Nephron (organoid): ENCODE measurements around the gene ARL5A.

Experiments used
- H3K27ac Mint-ChIP-seq, 3 experiments: 2 replicates each; pipeline ENCODE4 v1.8.0; 2020; ENCODE audit warnings: mixed read lengths in 3 of 3, mild to moderate bottlenecking in 2 of 3, moderate library complexity in 1 of 3
- H3K27me3 Mint-ChIP-seq: 2 replicates; pipeline ENCODE4 v1.8.0; 2021; ENCODE audit warnings: low read depth, mild to moderate bottlenecking, moderate library complexity, mixed read lengths
- H3K36me3 Mint-ChIP-seq: 2 replicates; pipeline ENCODE4 v1.8.0; 2020; ENCODE audit warnings: low read depth, mixed read lengths
- H3K4me1 Mint-ChIP-seq: 2 replicates; pipeline ENCODE4 v1.8.0; 2020; ENCODE audit warnings: mixed read lengths
- H3K4me3 Mint-ChIP-seq, 3 experiments: 2 replicates each; pipeline ENCODE4 v1.8.0; 2020; ENCODE audit warnings: mild to moderate bottlenecking in 3 of 3, mixed read lengths in 3 of 3, moderate library complexity in 2 of 3
- H3K9me3 Mint-ChIP-seq: 2 replicates; pipeline ENCODE4 v1.8.0; 2020; ENCODE audit warnings: mixed read lengths
- TF ChIP-seq, protein P1 (sequence below), 3 experiments: fragments of 200-600 bp; sonication (generic); IDR thresholded peaks; one replicate each; pipeline ENCODE4 v1.5.0; 2021; ENCODE audit warnings: antibody characterized with exemption in 3 of 3; ENCODE audit not compliant: unreplicated experiment in 3 of 3

ARL5A gene

DNA sequence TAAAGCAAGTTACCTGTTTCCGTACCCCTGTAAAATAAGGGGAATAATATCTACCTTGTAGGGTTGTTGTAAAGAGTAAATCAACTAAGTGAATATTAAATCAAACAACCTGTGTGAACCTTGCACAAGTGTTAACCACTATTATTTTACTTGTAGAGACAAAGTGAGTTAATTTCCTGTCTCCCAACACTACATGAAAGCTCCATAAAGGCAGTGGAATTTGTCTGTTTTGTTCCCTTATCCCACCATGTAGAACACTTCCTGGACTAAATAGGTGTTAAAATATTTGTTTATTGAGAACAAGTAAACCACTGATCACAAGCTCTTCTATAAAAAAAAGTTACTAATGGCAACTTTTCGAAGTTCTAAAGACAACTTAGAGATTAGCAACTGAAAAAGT lies 3.3 kb downstream of the ARL5A start:
- peaks cover 32% of the 10 kb centered on the region for H3K4me1 Mint-ChIP-seq
- no peak overlapping the region for H3K27ac Mint-ChIP-seq
- TF ChIP-seq, protein P1, sequence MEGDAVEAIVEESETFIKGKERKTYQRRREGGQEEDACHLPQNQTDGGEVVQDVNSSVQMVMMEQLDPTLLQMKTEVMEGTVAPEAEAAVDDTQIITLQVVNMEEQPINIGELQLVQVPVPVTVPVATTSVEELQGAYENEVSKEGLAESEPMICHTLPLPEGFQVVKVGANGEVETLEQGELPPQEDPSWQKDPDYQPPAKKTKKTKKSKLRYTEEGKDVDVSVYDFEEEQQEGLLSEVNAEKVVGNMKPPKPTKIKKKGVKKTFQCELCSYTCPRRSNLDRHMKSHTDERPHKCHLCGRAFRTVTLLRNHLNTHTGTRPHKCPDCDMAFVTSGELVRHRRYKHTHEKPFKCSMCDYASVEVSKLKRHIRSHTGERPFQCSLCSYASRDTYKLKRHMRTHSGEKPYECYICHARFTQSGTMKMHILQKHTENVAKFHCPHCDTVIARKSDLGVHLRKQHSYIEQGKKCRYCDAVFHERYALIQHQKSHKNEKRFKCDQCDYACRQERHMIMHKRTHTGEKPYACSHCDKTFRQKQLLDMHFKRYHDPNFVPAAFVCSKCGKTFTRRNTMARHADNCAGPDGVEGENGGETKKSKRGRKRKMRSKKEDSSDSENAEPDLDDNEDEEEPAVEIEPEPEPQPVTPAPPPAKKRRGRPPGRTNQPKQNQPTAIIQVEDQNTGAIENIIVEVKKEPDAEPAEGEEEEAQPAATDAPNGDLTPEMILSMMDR (IDR thresholded peaks at IDR 0.05; ENCODE audit: unreplicated experiment in 3 of 3): no peak
- H3K27me3 Mint-ChIP-seq: no peaks in the 10 kb centered on the region
- no peaks in the 10 kb centered on the region for H3K9me3 Mint-ChIP-seq
- no peak overlapping the region for H3K4me3 Mint-ChIP-seq
- H3K36me3 Mint-ChIP-seq: peaks cover 16% of the 10 kb centered on the region

DNA sequence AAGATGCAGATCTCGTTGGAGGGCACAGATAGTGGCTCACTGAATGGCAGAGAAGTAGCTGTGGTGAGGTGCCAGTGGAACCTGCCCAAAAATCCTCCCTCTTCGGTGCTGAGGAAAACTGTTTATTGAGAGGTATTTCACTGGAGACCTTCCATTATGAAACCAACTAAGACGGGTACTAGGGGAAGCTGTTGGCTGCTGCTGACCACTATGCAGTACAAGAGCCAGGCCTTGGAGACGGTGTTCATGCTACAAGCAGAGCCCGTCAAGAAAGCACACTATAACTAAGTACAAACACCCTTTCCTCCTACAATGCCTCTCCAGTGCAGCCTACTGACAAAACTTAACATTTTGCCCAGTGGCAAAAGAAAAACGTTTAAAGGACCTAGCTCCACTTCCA lies 4.6 kb downstream of the ARL5A start:
- TF ChIP-seq, protein P1 (IDR thresholded peaks at IDR 0.05; ENCODE audit: unreplicated experiment in 3 of 3): no peak
- H3K4me1 Mint-ChIP-seq: peaks cover 32% of the 10 kb centered on the region
- no peak overlapping the region for H3K27ac Mint-ChIP-seq
- H3K27me3 Mint-ChIP-seq: no peaks in the 10 kb centered on the region
- H3K9me3 Mint-ChIP-seq: no peaks in the 10 kb centered on the region
- H3K4me3 Mint-ChIP-seq: no peak overlapping the region
- H3K36me3 Mint-ChIP-seq: peaks cover 21% of the 10 kb centered on the region

DNA sequence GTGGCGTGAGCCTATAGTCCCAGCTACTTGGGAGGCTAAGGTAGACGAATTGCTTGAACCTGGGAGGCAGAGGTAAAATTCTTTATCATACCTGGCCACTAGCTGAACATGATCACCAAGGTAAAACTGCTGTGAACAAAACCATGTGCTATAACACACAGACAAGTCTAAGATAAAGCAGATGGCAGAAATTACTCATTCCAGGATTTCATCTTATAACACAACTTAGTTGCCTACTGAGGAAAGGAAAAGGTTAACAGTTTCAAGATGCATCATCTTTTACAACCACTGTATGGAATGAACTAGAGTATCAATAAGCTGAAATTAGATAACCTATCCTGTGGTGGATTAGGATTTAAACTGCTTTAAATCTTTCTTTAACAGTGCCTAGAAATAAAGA lies 8.3 kb downstream of the ARL5A start:
- H3K27ac Mint-ChIP-seq: no peak overlapping the region
- peaks cover 39% of the 10 kb centered on the region for H3K36me3 Mint-ChIP-seq
- peaks cover 13% of the 10 kb centered on the region for H3K4me1 Mint-ChIP-seq
- no peak overlapping the region for H3K4me3 Mint-ChIP-seq
- no peaks in the 10 kb centered on the region for H3K27me3 Mint-ChIP-seq
- TF ChIP-seq, protein P1 (IDR thresholded peaks at IDR 0.05; ENCODE audit: unreplicated experiment in 3 of 3): no peak
- H3K9me3 Mint-ChIP-seq: no peaks in the 10 kb centered on the region

DNA sequence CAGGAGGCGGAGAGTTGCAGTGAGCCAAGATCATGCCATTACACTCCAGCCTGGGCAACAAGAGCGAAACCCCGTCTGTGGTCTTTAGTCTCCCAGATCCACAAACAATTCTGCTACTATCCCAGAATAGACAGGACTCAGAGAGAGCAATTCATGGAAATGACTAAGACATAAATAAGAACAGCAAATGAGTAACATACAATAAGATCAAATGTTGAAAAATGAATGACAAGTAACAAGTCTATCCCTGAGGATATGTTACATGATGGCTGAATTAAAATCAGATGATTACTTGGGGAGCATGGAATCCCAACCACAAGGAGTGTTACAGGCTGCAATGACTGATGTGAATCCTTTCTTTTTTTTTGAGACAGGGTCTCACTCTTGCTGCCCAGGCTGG lies 10.3 kb downstream of the ARL5A start:
- peaks cover 58% of the 10 kb centered on the region for H3K36me3 Mint-ChIP-seq
- no peak overlapping the region for H3K27ac Mint-ChIP-seq
- TF ChIP-seq, protein P1 (IDR thresholded peaks at IDR 0.05; ENCODE audit: unreplicated experiment in 3 of 3): no peak
- H3K4me1 Mint-ChIP-seq: peaks cover 12% of the 10 kb centered on the region
- H3K4me3 Mint-ChIP-seq: no peak overlapping the region
- no peaks in the 10 kb centered on the region for H3K9me3 Mint-ChIP-seq
- H3K27me3 Mint-ChIP-seq: no peaks in the 10 kb centered on the region

DNA sequence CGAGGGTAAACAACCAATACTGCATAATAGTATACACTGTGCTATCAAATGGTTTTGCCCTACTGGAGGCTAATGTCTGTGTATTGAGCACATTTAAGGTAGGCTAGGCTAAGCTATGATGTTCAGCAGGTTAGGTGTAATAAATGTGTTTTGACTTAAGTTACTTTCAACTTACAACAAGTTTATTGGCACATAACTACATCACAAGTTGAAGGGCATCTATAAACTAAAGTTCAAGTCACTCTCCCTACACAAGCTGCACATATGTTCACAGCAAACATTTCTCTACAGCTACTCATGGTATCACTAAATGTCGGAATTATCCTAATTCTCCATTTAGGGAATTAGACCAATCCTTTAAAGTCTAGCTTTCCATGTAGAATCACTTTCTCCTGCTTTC lies 11.4 kb downstream of the ARL5A start:
- H3K9me3 Mint-ChIP-seq: no peaks in the 10 kb centered on the region
- no peak overlapping the region for H3K27ac Mint-ChIP-seq
- H3K27me3 Mint-ChIP-seq: no peaks in the 10 kb centered on the region
- H3K4me1 Mint-ChIP-seq: peaks cover 6% of the 10 kb centered on the region
- H3K36me3 Mint-ChIP-seq: peaks cover 64% of the 10 kb centered on the region
- TF ChIP-seq, protein P1 (IDR thresholded peaks at IDR 0.05; ENCODE audit: unreplicated experiment in 3 of 3): no peak
- no peak overlapping the region for H3K4me3 Mint-ChIP-seq

DNA sequence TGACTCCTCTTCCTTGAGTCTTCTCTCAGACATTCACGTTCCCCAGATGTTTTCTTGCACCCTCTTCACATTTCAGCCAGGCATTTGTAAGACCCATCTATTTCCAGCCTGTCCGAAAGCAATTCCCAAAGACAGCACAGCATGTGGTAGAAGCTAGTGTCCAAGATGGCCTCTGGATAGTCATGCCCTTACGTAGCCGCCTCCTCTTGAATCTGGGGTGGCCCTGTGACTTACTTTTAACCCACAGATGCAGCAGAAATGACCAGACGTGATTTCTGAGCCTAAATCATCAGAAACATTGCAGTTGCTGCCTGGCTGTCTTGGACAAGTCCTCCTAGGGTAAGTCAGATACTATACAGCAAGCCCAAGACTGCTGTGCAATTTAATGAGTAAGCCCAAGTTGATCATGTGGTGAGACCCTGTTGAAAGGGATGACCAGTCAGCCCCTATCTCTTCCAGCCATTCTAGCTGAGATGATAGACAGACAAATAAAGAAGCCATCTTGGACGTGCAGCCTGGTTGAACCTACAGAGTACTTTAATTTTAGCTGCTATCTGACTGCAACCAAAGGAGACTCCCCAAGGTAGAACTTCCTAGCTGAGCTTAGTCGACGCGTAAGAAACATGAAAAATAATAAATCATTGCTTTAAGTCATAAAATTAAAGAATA lies 12.3 kb downstream of the ARL5A start:
- Mint-ChIP-seq H3K27ac (no peak overlapping the region), H3K4me1 (peaks cover 3% of the 10 kb centered on the region), H3K9me3 (no peaks in the 10 kb centered on the region), H3K4me3 (no peak overlapping the region), H3K27me3 (no peaks in the 10 kb centered on the region), H3K36me3 (peaks cover 64% of the 10 kb centered on the region)
- TF ChIP-seq, protein P1 (IDR thresholded peaks at IDR 0.05; ENCODE audit: unreplicated experiment in 3 of 3): no peak
